K562 (cell line): Measurements from ENCODE around the gene TMC4. TPM values are rescaled to one million over a fixed set of nuclear protein-coding genes. Genes with fewer than 3 reads are reported as not detected.
A peak's percentile ranks its signal among the peaks of the same experiment; 100 is the strongest.

Source experiments
- BACH1 ChIP-seq: fragments of 200-800 bp; sonication (Bioruptor generic); IDR thresholded peaks from 2 replicates; pipeline ENCODE4 v1.6.1; 2016; ENCODE audit warnings: missing genetic modification characterization, missing compliant biosample characterization
- BCLAF1 ChIP-seq, 2 experiments: fragments of 450-650 bp in 1 of 2; IDR thresholded peaks; 2 replicates each; pipeline ENCODE4 v1.6.1; 2011 to 2017; ENCODE audit warnings: low read depth in 2 of 2, antibody characterized with exemption in 1 of 2, borderline replicate concordance in 1 of 2, low read length in 1 of 2, mild to moderate bottlenecking in 1 of 2, mixed read lengths in 1 of 2; ENCODE audit not compliant: control insufficient read depth in 1 of 2
- CEBPZ ChIP-seq: fragments of 150-350 bp; IDR thresholded peaks from 2 replicates; pipeline ENCODE4 v1.6.1; 2014; ENCODE audit warnings: low read depth, mild to moderate bottlenecking, low read length, borderline replicate concordance
- CTCFL ChIP-seq: IDR thresholded peaks from 2 replicates; pipeline ENCODE4 v1.6.1; 2011; ENCODE audit warnings: borderline replicate concordance, low read depth, mild to moderate bottlenecking, moderate library complexity, low read length; ENCODE audit not compliant: insufficient read depth, poor library complexity, severe bottlenecking
- ETV5 ChIP-seq: sonication (generic); formaldehyde crosslinking; IDR thresholded peaks from 2 replicates; pipeline ENCODE4 v1.4.0; 2020; ENCODE audit warnings: low read depth, mild to moderate bottlenecking, missing genetic modification reagents
- KDM5B ChIP-seq: fragments of 200-600 bp; sonication (generic); IDR thresholded peaks from 2 replicates; pipeline ENCODE4 v1.6.1; 2012; ENCODE audit warnings: low read depth, mild to moderate bottlenecking, moderate library complexity, low read length, control low read depth, inconsistent platforms; ENCODE audit not compliant: insufficient replicate concordance
- PATZ1 ChIP-seq: fragments of 250-450 bp; sonication (Bioruptor Pico); IDR thresholded peaks from 2 replicates; pipeline ENCODE4 v1.5.0; 2020; ENCODE audit warnings: mild to moderate bottlenecking, borderline replicate concordance
- THAP12 ChIP-seq: fragments of 250-450 bp; sonication (Bioruptor Pico); IDR thresholded peaks from 2 replicates; pipeline ENCODE4 v1.9.0; 2021; ENCODE audit warnings: mild to moderate bottlenecking, inconsistent platforms
- polyA plus RNA-seq, 8 experiments: library from polyadenylated mRNA; depleted of rRNA in 4 of 8; stranded (reverse) in 5 of 8; unstranded in 3 of 8; fragments of >200 nt; fragmentation: Nextera tagmentation in 2 of 8; fragmentation: Illumina TruSeq in 1 of 8; extraction: Ambion mirVana in 2 of 8; extraction: Trizol in 1 of 8; gene quantifications; 2 replicates each; pipeline versions ENCODE4 v1.2.1 to v1.2.3, GENCODE V29; 2011 to 2014; ENCODE audit warnings: inconsistent platforms in 1 of 8, missing spikeins in 1 of 8
- total RNA-seq, 7 experiments: library from RNA; depleted of rRNA in 6 of 7; stranded (reverse); fragments of >200 nt in 6 of 7; fragmentation: Illumina TruSeq in 2 of 7; extraction: Trizol in 2 of 7; gene quantifications; 2 replicates each; pipeline versions ENCODE4 v1.2.1 to v1.2.3, GENCODE V29; 2011 to 2021; ENCODE audit warnings: low replicate concordance in 1 of 7

Gene TMC4
- total and polyA plus RNA-seq, 9 of the 15 experiments (the other 6 are each of a cell fraction or from before 2014, with no cell fraction given) = 0.12 to 0.79 (median 0.36) TPM; not detected in 2

- TF ChIP-seq PATZ1 (CRISPR knock-in tag) (no peak), KDM5B (peak; percentile 76), CEBPZ (no peak), THAP12 (CRISPR knock-in tag) (no peak), BCLAF1 (IDR thresholded peaks at IDR 0.05; ENCODE audit: borderline replicate concordance in 1 of 2, control insufficient read depth in 1 of 2, low read depth in 2 of 2, low read length in 1 of 2) (no peak), CTCFL (no peak), BACH1 (no peak), ETV5 (CRISPR knock-in tag) (no peak)
Measured at GRCh38 chr19:54137699-54138488, 35.1 kb downstream of the TMC4 start, which contains the start of gene CNOT3 (continued).
